CD4-positive, alpha-beta T cell treated with Interleukin-10 for 1 hour (primary cell): ENCODE data around the gene KCNJ5.
"Not testable (repeated sequence)": the region's sequence is repeated elsewhere in the genome, so short reads cannot be mapped to it uniquely, and the experiment has no call there.

ENCODE experiments used
- DNase-seq: peaks from one replicate; pipeline ENCODE4 v3.0.0-alpha.2; 2020

Gene KCNJ5

DNA sequence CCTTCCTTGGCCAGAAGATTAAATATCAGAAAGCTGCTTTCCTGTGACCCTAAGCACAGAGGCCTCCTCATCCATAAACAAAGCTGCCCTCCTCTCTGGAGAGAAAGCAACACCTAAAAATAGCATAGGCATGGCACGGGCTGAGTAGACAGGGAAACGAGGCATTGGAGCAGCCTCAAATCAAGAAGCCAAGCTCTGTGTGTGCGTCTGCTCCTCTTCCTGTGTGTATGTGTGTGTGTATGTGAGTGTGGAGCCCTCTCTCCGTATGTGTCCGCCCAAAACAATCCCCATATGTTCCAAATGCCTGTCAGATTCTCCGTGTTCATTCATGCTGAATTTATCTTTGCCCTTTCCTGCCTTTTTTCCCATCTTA is 24.0 kb downstream of the KCNJ5 start:
- DNase-seq: no peak

DNA sequence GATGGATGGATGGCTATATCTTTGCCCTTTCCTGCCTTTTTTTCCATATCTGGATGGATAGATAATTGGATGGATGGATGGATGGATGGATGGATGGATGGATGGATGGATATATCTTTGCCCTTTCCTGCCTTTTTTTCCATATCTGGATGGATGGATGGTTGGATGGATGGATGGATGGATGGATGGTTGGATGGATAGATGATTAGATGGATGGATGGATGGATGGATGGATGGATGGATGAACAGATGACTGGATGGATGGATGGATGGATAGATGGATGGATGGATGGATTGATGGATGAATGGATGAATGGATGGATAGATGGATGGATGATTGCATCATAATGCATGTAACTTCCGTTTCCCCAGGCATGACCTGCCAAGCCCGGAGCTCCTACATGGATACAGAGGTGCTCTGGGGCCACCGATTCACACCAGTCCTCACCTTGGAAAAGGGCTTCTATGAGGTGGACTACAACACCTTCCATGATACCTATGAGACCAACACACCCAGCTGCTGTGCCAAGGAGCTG is 24.9 kb downstream of the KCNJ5 start:
- no peak for DNase-seq

DNA sequence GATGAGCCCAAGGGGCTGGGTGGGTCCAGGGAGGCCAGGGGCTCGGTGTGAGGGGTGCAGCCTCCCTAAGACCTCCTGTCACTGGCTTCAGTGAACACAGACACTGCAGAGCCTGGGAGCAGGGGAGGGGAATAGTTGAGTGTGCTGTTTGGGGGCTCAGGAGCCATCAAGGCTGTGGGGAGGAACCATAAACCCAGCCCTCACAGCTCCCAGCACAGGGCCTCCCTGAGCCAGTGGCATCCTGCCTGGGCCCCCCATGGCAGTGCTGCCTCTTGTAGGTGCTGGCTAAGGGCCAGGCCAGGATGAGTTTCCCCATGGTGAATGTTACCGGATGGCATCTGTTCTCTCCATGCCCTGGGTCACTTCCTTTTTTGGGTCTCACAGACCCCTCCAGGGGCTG is 25.5 kb downstream of the KCNJ5 start:
- no peak for DNase-seq

DNA sequence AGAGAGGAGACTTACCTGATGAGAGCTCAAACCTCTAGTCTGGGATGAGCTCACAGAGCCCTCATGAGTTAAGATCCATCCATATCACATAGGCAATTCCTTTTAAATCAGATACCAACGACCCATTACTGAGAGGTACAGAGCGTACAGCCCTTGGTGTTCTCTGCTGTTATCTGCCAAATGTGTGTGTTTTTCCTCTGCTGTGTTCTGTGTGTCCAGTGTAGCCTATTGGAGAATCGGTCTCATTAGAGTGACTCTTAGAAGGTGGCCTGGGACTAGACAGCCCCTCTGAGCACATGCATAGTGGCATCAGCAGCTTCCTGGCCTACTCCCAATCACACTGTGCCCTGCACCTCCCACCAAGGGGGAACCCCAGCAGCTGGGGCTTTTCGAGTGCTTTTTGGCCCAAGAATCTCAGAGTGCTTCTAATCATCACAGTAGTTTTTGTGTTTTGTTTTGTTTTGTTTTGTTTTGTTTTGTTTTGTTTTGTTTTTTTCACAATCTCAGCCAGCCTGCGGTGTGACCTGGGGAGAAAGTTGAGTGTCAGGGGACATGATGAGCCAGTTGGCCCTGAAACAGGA is 26.1 kb downstream of the KCNJ5 start:
- no peak for DNase-seq

DNA sequence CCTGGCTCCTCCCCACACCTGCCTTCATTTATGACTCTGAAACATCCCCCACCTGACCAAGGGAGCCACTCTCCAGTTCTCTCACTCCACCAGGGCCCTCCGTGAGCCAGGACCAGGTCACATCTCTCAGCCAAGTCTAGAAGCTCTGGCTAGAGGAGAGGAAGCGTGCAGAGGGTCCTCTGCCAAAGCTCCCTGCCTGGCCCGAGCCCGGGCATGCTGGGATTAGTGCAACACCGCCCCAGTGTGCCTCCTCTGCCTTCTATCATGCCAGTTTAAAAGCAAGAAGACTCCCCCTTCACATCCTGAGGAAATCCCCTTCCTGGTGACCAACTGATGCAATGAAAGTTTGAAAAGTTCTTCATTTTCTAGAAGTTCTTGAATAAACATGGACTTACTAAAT is 28.1 kb downstream of the KCNJ5 start:
- no peak for DNase-seq

DNA sequence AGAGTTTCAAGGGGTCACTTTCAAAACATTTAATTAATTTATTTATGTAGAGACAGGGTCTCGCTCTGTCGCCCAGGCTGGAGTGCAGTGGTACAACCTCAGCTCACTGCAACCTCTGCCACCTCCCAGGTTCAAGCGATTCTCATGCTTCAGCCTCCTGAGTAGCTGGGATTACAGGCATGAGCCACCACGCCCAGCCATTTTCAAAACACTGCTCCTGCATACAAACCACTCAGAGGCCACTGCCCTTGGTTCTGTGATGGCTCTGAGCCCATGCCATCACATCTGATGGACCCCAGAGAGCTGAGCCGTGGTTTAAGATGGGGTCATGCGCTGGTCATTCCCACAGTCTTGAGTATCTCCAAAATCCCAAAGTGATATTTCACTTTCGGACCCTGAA is 28.5 kb downstream of the KCNJ5 start:
- not testable (repeated sequence) for DNase-seq

DNA sequence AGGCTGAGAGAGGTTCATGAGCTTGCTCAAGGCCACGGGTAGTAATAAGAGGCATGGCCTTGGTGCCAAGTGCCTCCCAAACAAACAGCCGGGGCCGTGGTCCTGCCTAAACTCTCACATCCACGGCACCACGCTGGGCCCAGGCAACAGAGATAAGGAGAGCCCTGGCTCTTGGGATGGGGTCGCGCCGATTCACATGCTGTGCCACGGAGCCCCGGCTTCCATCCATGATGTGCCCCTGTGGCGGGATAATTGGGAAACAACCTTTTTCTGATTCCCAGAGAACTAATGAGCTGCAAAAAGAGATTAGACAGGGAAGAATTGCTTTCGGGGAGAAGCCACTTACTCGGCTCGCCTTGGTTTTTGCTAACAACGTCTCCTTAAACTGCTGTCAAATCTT is 29.5 kb downstream of the KCNJ5 start:
- no peak for DNase-seq

DNA sequence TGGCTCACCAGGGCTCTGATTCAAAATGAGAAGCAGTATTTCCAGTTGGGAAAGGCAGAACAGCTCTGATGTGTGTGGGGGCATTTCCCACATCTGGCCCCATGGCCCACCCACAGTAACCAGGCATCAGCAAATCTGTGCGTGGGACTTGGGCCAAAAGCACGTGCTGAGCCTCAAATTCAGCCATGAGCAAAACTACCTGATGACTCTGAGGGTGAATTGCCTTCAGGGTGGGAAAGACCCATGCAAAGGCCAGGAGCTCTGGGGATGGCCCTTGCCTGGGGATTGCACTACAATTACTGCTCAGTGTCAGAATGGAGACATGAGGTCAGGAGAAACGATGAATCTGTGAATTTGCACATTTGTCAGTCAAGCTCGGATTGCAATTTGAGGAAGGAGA is 30.6 kb downstream of the KCNJ5 start:
- no peak for DNase-seq

DNA sequence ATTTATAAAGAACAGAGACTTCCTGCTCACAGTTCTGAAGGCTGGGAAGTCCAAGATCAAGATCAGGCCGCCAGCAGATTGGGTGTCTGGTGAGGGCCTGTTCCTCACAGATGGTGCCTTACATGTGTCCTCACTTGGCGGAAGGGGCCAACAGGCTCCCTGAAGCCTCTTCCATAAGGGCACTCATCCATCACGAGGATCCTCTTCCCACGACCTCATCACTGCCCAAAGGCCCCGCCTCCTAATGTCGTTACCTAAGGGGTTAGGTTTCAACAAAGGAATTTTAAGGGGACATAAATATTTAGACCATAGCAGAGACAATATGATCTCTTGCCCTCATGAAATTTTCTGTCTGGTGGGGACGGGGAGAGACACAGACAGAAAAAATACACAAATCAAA is 32.9 kb downstream of the KCNJ5 start:
- DNase-seq: no peak

DNA sequence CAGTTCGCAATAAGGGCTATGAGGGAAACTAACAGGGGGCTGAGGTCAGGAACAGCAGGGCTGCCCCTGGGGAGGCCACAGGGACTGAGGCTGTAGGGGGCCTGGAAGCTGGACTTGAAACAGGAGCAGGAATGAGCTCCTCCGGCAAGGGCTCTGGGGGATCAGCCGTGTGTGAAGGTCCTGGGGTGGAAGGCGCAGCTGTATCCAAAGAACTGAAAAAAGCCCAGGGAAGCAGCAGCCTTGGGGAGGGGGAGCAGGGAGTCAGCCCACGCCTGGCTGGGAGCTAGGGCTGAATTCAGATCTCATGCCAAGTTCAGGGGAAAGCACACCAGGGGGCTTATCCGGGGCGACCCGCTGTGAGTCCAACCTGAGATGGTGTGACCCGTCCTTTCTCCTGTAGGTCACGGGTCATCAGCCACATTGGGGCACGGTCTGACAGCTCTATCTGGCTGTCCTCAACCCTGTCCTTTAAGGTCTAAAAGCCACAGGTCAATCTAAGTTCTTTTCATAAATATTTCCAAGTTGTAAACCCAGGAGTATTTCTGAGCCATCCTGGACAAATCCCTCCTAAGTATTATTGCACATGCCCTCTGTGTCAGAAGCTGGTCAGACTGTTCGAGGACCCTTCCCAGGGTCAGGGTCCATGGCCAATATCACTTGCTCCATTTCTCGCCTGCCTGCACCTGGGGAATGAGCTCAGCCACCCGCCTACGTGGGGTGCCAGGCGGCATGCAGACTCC is 33.5 kb downstream of the KCNJ5 start:
- DNase-seq: no peak

DNA sequence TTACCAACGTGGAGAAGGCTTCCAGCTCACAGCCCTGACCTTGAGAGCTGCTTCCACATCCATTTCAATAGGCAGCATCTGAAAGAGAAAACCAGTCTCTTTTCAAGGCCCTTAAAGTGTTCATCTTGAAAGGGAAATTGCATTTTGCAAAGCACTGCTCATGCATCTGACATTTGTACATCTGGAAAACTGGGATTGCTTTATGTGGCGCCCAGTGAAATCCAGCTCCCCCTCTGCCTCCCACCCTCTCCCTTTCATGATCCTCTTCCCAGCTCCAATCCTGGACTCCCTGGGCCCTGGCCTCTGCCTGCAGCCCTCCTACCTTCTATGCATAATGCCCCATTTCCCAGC is 34.1 kb downstream of the KCNJ5 start:
- DNase-seq: no peak

DNA sequence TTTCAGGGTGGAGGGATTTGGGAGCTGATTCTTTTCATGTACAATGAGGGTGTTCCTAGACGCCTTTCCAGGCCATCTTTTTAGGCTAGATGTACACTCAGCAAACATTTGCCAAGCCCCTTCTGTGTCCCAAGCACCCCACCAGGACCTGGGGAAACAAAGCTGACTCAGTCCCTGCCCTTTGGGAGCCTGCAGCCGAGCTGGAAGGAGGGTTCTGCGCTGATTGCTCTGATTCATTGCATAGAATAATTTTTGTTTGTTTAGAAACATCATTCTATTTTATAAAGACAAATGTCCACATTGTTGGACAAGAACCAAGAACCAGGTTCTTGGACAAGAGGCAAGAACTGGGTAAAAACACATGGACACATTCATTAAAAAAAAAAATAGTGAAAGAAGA is 34.8 kb downstream of the KCNJ5 start:
- no peak for DNase-seq

DNA sequence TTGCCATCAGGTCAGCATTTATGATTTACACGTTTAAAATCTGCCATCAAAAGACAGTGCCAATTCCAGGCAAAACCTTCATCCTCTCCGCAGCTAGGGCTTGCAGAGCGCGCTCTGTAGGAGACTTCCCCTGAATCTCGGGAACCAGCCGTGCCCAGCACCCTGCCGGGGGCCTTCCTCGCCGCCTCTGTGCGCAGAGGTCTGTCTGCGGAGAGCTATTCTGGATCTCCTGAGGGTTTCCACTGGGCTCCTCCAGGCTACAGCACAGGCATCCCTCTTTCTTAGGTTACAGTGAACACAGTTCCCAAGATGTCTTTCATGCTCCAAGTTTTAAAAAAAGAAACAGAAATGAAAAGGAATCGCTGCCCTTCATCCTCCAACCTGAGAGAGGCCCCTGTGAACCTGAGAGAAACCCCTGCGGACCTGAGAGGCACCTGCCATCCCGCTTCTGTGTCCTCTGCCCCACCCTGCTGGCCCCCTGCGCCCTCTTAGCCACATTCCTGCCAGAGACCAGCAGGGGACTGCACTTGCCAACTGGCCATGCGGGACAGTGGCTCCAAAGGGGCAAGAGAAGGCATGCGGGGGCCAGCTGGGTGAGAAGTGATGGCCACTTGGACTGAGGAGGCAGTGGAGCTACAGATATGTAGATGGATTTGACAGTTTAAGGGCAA is 35.4 kb downstream of the KCNJ5 start:
- no peak for DNase-seq

DNA sequence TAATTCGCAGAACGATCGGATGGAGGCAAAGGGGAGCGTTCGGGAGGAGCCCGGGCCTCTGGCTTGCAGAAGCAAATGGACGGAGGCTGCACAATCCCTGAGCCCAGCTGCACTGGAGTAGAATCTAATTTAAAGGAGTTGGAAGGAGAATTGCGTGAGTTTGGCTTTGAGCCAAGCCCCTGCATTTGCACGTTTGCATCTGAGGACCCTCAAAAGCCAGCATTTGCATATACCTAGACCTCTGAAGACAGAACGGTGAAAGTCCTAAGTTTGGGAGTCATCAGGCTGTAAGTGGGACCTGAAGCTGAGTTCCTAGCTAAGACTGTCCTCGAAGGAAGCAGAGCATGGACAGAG is 35.9 kb downstream of the KCNJ5 start:
- DNase-seq: no peak

DNA sequence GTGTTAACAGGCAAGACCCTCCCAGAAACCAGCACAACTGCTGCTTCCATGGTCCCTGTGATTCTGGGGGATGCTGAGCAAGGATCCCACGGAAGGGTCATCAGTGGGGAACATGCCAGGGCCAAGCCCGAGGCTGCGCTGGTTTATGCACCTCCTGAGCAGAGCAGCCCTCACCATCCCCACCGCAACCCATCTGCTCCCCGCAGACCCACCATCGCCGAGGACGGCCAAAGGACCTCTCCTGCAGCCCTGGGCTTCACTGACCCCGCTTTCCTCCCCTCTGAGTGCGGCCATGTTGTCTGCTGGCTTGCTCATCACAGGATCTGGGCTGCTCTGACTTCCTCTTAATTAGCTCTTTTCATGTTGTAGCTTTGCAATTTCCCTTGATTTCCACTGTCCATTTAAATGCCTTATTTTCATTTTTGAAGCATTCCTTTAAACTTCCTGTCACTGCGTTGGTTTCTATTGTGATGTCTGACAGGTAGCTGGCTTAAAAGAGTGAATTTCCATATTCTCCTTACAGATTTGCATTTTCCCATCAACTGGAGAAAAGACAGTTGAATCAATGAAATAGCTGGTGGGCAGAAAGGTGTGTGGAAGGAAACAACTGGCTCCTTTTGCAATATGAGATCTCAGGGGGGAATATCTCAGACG is 36.7 kb downstream of the KCNJ5 start:
- no peak for DNase-seq

DNA sequence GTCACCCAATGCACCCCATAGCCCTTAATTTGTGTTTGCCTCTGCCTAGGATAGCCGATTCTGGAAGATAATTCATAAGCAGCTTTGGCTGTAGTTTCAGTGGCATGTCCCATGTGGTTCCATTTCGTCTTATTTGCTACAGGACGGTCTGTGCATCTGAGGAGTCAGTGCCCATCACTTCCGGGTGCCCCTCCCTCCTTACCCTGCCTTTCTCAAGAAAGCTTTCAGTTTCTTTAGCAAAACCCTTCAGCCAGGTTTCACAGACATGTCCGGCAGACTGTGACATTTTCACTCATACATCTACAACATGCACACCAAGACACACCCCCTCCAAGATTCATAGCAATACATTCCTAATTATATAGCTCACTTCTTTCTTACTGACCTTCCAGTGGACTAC is 37.2 kb downstream of the KCNJ5 start:
- peak; percentile 21 for DNase-seq

DNA sequence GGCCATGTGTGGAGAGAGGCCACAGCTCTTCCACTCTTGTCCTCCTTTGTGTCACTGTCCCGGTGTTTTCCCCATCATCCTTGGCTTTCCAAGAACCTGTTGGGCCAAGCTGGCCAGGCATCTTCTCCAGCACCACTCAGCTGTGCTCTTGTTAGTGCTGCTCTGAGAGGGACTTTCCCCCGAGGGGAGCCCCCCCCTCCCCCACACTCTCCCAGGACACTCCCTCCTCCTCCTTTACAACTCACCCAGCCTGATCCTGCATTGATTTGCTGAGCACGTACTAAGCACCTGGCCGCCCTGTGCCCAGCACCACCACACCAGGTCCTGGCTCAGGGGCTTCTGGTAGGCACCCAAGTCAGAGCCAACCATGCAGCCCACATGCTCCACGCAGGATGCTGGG is 38.3 kb downstream of the KCNJ5 start:
- DNase-seq: no peak

DNA sequence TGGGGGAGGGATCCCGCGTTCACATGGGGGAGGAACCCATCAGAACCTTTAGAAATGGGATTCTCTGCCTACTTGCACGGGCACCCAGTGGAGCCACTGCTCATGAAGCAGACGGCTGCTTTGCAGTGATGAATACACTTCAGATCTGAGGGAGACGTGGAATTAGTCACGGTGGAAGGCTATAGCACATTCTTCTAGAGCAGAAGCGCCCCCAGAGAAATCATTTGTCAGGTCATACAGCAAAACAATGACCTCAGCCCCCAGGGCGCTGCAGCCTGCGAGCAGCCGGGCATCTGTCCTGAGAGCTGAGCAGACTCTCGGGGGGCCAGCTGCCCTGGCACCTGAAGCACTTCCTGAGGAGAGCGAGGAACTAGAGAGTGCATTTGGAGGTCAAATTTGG is 38.8 kb downstream of the KCNJ5 start:
- DNase-seq: no peak

DNA sequence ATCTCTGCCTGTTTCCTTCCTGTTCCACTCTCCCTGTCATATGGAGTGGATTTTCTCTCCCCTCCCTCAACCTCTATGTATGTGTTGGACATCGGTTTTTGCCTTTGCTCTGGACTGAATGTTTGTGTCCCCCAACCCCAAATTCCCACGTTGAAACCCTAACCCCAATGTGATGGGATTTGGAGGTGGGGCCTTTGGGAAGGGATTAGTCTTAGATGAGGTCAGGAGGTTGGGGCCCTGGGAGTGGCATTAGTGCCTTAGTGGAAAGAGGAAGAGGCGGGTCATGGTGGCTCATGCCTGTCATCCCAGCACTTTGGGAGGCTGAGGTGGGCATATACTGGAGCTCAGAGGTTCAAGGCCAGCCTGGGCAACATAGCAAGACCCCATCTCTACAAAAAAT is 39.9 kb downstream of the KCNJ5 start:
- no peak for DNase-seq

DNA sequence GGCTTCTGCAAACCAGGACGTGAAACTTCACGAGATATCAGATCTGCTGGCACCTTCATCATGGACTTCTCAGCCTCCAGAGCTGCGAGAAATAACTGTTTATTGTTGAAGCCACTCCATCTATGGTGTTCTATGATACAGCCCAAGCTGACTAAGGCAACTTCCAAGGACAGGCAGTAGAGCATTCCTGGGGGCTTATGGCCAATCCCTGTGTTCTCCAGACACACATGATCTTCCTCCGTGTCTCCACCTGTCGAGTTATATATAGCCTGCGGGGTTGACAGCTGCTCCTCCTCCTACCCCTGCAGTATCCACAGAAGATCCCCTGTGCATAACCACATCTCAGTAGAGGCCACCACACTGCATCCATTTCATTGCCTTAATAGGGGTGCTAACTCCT is 40.5 kb downstream of the KCNJ5 start:
- DNase-seq: no peak

DNA sequence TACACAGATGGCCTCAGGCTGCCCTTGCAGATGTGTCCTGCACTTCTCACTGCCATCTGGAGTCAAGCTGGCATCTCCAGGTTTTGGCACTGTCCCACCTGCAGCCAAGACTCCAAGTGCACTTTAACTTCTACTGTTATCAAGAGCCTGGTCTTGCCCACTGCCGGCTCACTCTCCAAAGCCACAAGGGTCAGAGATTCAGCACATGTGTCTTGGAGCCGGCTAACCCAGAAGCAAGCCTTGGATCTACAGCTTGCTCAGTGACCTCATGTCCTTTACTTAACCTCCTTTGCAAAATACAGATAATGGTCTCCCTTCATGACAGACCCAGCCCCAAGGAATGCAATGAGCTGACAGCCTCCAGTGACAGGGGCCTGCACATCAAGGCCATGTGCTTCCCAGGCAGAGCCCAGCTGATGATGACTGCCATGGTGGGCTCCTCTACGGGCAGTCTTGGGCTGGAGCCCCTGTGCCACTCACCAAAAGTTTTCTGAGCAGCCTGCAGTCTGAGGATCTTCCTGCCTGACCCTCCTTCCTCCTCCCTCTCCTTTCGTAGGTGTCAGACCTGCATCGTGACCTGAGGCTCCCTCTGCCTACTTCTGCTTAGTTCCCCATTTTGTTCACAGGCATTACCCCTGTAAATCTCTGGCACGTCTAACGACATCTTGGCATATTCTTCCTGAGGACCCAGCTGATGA is 42.5 kb downstream of the KCNJ5 start:
- no peak for DNase-seq

DNA sequence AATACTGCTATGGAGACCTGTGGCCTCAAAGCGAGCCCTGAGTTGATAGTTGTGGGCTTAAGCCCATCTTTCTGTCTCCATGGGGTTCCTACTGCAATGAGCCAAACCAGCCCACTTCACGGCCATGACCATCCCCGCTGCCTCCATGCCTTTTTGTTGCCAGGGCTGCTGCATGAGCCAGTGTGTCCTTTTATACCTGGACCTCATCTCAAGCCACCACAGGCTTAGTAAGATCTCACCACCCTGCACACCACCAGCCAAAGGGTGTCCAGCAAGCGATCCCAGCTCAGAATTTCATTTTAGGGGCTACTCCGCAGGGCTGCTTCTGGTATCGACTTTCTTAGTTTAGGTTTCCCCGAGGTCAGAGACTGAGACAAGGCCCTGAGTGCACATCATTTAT is 43.2 kb downstream of the KCNJ5 start:
- DNase-seq: no peak

DNA sequence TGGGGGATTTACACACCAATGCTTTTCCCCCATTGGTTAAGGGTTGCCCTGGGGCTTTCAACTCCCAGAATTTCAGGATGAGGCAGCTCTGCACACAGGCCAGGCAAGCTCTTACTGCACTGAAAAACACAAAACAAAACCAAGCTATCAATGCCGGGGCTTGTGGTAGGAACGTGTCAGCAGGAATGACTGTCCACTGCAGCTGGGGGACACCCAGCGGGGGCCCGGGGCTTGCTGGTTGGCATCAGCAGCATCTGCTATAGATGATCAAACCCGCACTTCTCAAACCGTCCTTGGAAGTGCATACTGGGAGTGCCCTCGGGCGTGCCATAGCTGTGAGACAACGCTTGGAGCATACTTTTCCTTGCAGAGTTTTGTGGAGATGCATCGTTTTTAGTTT is 43.8 kb downstream of the KCNJ5 start:
- no peak for DNase-seq
